ENCODE measurements around the gene ALDH9A1.

DNA sequence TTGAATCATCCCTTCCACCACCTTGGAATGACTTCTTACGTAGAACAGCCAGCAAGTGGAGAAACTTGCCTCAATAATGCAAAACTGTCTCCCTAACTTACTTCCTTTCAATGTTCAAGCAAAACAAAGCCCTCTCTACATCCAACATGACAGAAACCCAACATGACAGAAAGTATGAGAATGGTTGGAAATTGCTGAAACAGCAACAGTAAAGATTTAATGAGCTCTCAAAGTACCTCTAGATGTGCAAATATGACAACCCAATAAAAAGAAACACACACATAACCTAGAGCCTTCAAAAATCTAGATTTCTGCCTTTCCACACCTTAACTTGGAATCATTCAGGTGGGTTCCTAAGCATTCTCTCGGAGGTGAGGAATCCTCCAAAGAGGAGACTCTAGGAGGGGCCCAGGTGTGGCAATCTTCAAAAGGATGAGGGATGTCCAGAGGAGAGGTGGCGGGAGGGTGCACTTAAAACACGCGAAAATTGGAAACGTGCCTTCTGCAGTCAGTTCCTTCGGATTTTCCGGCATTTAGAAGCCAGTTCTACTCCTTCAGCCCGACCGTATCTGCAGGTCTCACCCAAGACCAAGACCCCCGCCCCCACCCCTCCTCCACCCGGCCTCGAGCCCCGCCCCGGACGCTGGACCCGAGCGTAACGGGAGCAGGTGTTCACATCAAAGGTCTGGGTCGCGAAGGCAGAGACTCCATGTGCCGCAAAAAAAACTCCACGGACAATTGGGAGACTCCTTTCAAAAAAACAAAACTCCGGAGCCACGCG lies 68.3 kb downstream of the ALDH9A1 start:
- TF ChIP-seq, protein P1, sequence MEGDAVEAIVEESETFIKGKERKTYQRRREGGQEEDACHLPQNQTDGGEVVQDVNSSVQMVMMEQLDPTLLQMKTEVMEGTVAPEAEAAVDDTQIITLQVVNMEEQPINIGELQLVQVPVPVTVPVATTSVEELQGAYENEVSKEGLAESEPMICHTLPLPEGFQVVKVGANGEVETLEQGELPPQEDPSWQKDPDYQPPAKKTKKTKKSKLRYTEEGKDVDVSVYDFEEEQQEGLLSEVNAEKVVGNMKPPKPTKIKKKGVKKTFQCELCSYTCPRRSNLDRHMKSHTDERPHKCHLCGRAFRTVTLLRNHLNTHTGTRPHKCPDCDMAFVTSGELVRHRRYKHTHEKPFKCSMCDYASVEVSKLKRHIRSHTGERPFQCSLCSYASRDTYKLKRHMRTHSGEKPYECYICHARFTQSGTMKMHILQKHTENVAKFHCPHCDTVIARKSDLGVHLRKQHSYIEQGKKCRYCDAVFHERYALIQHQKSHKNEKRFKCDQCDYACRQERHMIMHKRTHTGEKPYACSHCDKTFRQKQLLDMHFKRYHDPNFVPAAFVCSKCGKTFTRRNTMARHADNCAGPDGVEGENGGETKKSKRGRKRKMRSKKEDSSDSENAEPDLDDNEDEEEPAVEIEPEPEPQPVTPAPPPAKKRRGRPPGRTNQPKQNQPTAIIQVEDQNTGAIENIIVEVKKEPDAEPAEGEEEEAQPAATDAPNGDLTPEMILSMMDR (IDR thresholded peaks at IDR 0.05 in 4 of 5, conservative IDR thresholded peaks at IDR 0.05 in 1 of 5): no peak
- TF ChIP-seq POLR2A (IDR thresholded peaks at IDR 0.05): no peak
